Endodermal cell (in vitro differentiated cells): ENCODE measurements around the gene BRIX1. TPM values are rescaled to one million over a fixed set of nuclear protein-coding genes. Genes with fewer than 3 reads are reported as not detected.

Experiments used
- DNase-seq: peaks from one replicate; pipeline ENCODE4 v3.0.0-alpha.2; 2017
- H3K27ac ChIP-seq: 2 replicates; pipeline ENCODE4 v1.5.1; 2013; ENCODE audit warnings: mild to moderate bottlenecking, low read depth, low read length, moderate library complexity
- H3K27me3 ChIP-seq: 2 replicates; pipeline ENCODE4 v1.6.1; 2013; ENCODE audit warnings: mild to moderate bottlenecking, low read length, moderate library complexity; ENCODE audit not compliant: insufficient read depth, control insufficient read depth, poor library complexity, severe bottlenecking
- H3K36me3 ChIP-seq: 2 replicates; pipeline ENCODE4 v1.7.0; 2013; ENCODE audit warnings: mild to moderate bottlenecking, low read length, moderate library complexity; ENCODE audit not compliant: control insufficient read depth, insufficient read depth
- H3K4me1 ChIP-seq: one replicate; pipeline ENCODE4 v1.7.0; 2013; ENCODE audit warnings: low read length; ENCODE audit not compliant: control insufficient read depth, insufficient read depth
- H3K4me3 ChIP-seq: 2 replicates; pipeline ENCODE4 v1.5.1; 2013; ENCODE audit warnings: mild to moderate bottlenecking, low read length, moderate library complexity
- H3K9ac ChIP-seq: 2 replicates; pipeline ENCODE4 v1.6.1; 2013; ENCODE audit warnings: mild to moderate bottlenecking, low read length, moderate library complexity; ENCODE audit not compliant: poor library complexity, severe bottlenecking; ENCODE audit errors: extremely low read depth
- H3K9me3 ChIP-seq: 2 replicates; pipeline ENCODE4 v1.6.1; 2013; ENCODE audit warnings: mild to moderate bottlenecking, low read length, moderate library complexity; ENCODE audit not compliant: control insufficient read depth
- H3K27ac Mint-ChIP-seq: 2 replicates; pipeline ENCODE4 v1.8.0; 2020; ENCODE audit warnings: mixed read lengths
- H3K27me3 Mint-ChIP-seq: 2 replicates; pipeline ENCODE4 v1.8.0; 2021; ENCODE audit warnings: mild to moderate bottlenecking, mixed read lengths; ENCODE audit not compliant: insufficient read depth
- H3K36me3 Mint-ChIP-seq: 2 replicates; pipeline ENCODE4 v1.8.0; 2020; ENCODE audit warnings: low read depth, mixed read lengths
- H3K4me1 Mint-ChIP-seq: 2 replicates; pipeline ENCODE4 v1.8.0; 2020; ENCODE audit warnings: mixed read lengths
- H3K4me3 Mint-ChIP-seq: 2 replicates; pipeline ENCODE4 v1.8.0; 2020; ENCODE audit warnings: mild to moderate bottlenecking, moderate library complexity, mixed read lengths
- H3K9me3 Mint-ChIP-seq: 2 replicates; pipeline ENCODE4 v1.8.0; 2020; ENCODE audit warnings: mild to moderate bottlenecking, mixed read lengths
- CTCF ChIP-seq: fragments of 200-600 bp; sonication (generic); conservative IDR thresholded peaks from 2 replicates; pipeline ENCODE4 v1.5.0; 2021; ENCODE audit warnings: antibody characterized with exemption, mild to moderate bottlenecking
- WGBS, 2 experiments: methylation state at CpG; one replicate each; pipeline versions ENCODE4 v1.1.5 to v1.1.7; 2013; ENCODE audit warnings: missing lambda C conversion rate in 2 of 2, mixed read lengths in 1 of 2; ENCODE audit not compliant: insufficient coverage in 1 of 2, insufficient read length in 1 of 2; 5-methylcytosine and 5-hydroxymethylcytosine counted together
- total RNA-seq, 2 donors: library from RNA; stranded (reverse); fragmentation: NEBNext Ultra II Directional in 1 of 2; extraction: Animal tissue kit (Norgen Biotek cat#: 25700) in 1 of 2; gene quantifications; 2 replicates in 1 of 2; 3 replicates in 1 of 2; pipeline ENCODE4 v1.2.1, GENCODE V29; 2021

BRIX1 gene
- total RNA-seq, 2 donors from 2014 or later: 46.0 to 54.7 TPM

DNA sequence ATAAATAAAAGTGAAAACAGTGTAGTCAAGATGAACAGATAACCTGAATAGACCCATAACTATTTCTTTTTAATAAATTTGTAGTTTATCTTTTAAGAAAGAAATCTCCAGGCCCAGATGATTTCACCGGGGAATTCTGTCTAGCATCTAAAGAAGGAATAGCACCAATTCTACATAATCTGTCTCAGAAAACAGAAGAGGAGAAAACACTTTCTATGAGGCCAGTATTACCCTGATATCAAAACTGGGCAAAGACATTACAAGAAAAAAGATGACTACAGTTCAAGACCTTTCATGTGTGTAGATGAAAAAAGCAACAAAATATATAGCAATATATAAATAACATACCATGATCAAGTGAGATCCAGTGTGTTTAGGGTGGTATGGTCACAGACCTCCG lies 45.1 kb upstream of the BRIX1 start:
- TF ChIP-seq CTCF: no peak
- H3K9me3 ChIP-seq: peaks cover 6% of the 10 kb centered on the region
- H3K4me3 ChIP-seq: no peak overlapping the region
- Mint-ChIP-seq H3K4me1 (peaks cover 8% of the 10 kb centered on the region), H3K27me3 (no peaks in the 10 kb centered on the region), H3K27ac (no peak overlapping the region), H3K36me3 (no peaks in the 10 kb centered on the region), H3K9me3 (peaks cover 2% of the 10 kb centered on the region), H3K4me3 (no peak overlapping the region)
- no peak overlapping the region for H3K27ac ChIP-seq
- H3K4me1 ChIP-seq: no peaks in the 10 kb centered on the region
- DNase-seq: no peak
- H3K27me3 ChIP-seq: no peaks in the 10 kb centered on the region
- WGBS, 2 experiments: 83 to 98% methylated on average over 1 to 2 of the region's 2 CpGs
- H3K9ac ChIP-seq: no peak overlapping the region
- no peaks in the 10 kb centered on the region for H3K36me3 ChIP-seq

DNA sequence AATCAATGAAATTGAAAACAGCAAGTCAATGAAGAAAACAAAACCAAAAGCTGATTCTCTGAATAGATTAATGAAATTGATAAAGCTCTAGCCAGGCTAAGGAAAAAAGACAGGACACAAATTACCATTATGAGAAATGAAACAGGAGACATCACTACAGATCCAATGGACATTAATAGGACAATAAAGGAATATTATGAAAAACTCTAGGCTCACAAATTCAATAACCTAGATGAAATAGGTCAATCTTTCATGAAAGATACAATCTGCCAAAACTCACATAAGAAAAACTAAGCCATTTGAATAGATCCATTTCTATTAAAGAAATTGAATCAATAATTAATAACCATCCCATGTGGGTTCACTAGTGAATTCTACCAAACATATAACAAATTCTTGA lies 39.2 kb upstream of the BRIX1 start:
- no peak for DNase-seq
- Histone ChIP-seq H3K4me1 (no peaks in the 10 kb centered on the region), H3K9ac (no peak overlapping the region), H3K36me3 (no peaks in the 10 kb centered on the region), H3K9me3 (peaks cover 20% of the 10 kb centered on the region), H3K27ac (no peak overlapping the region), H3K4me3 (no peak overlapping the region), H3K27me3 (no peaks in the 10 kb centered on the region)
- no peak overlapping the region for H3K4me3 Mint-ChIP-seq
- H3K27me3 Mint-ChIP-seq: no peaks in the 10 kb centered on the region
- peaks cover 21% of the 10 kb centered on the region for H3K9me3 Mint-ChIP-seq
- TF ChIP-seq CTCF: no peak
- no peak overlapping the region for H3K27ac Mint-ChIP-seq
- H3K36me3 Mint-ChIP-seq: peaks cover 5% of the 10 kb centered on the region
- H3K4me1 Mint-ChIP-seq: no peaks in the 10 kb centered on the region

DNA sequence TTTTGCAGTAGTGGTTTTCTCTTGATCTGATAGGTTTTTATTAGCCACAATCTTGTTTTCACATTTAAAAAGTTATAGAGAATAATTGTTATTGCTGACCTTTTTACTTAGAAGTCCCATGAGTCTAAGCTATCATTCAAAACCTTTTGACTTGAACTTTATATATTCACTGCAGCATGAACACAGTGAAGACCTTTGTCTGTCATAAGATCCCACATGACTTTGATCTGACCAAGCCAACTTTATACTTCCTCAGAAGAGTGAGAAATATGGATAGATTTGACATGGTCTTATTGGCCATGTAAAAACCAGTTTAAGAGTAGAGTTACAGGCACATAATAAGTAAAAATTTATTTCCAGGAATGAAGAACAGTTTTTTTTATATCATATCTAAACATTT lies 34.3 kb upstream of the BRIX1 start:
- no peak for TF ChIP-seq CTCF
- H3K9ac ChIP-seq: no peak overlapping the region
- no peaks in the 10 kb centered on the region for H3K36me3 ChIP-seq
- H3K9me3 Mint-ChIP-seq: peaks cover 12% of the 10 kb centered on the region
- no peaks in the 10 kb centered on the region for H3K27me3 ChIP-seq
- H3K36me3 Mint-ChIP-seq: peaks cover 3% of the 10 kb centered on the region
- H3K4me3 ChIP-seq: no peak overlapping the region
- no peaks in the 10 kb centered on the region for H3K4me1 ChIP-seq
- H3K27ac ChIP-seq: no peak overlapping the region
- peaks cover 5% of the 10 kb centered on the region for H3K9me3 ChIP-seq
- H3K4me1 Mint-ChIP-seq: no peaks in the 10 kb centered on the region
- no peak for DNase-seq
- H3K27me3 Mint-ChIP-seq: no peaks in the 10 kb centered on the region
- H3K27ac Mint-ChIP-seq: no peak overlapping the region
- H3K4me3 Mint-ChIP-seq: no peak overlapping the region
